ENCODE data around the gene TMCO2. TPM values are rescaled to one million over a fixed set of nuclear protein-coding genes. Genes with fewer than 3 reads are reported as not detected.
A peak's percentile ranks its signal among the peaks of the same experiment; 100 is the strongest.

TMCO2 gene
- total RNA-seq, 1 donor from 2014 or later: not detected

DNA sequence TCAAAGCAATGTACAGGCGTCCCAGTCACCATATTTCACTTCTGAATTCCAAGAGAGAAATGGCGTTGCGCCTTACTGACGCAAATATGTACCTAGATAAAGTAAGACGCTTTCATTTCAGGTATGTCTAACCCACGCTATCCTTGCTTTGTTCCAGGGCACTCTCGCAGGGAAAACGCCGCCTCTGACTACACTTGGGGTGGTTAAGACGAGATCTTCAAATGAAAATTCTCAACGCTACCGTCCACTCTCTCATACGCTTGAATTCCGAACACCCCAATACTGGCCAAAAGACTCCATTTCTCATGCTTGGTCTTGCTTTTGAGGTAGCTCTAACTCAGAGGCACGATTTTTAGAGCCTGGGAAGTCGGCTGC, 9.6 kb downstream of the TMCO2 start:
- peaks cover 6% of the 10 kb centered on the region for H3K4me1 Mint-ChIP-seq (ENCODE audit: low read depth)
- no peak for DNase-seq (ENCODE audit: low spot score, unreplicated experiment)
- H3K36me3 Mint-ChIP-seq (ENCODE audit: insufficient read depth): peaks cover 8% of the 10 kb centered on the region
- H3K27me3 Mint-ChIP-seq: no peaks in the 10 kb centered on the region
- TF ChIP-seq CTCF (IDR thresholded peaks at IDR 0.05; ENCODE audit: unreplicated experiment): no peak
- peak overlapping the region; percentile 99 for H3K27ac Mint-ChIP-seq
- H3K9me3 Mint-ChIP-seq (ENCODE audit: low read depth): no peaks in the 10 kb centered on the region
- peak overlapping the region; percentile 89 for H3K4me3 Mint-ChIP-seq (ENCODE audit: low read depth)

GRCh38 chr1:40257688-40258444, 10.1 kb downstream of the TMCO2 start, which contains the start of gene ZMPSTE24:
ZMPSTE24 (plus strand) TSS chr1:40258236; CDS start chr1:40258272, 36 bp downstream.
- Mint-ChIP-seq H3K4me3 (ENCODE audit: low read depth) (peak within 1 kb of the TSS; percentile 89), H3K36me3 (ENCODE audit: insufficient read depth) (peaks cover 11% of the 10 kb centered on the region), H3K9me3 (ENCODE audit: low read depth) (no peaks in the 10 kb centered on the region), H3K27me3 (no peaks in the 10 kb centered on the region), H3K4me1 (ENCODE audit: low read depth) (peaks cover 6% of the 10 kb centered on the region), H3K27ac (peak within 1 kb of the TSS; percentile 99)
- DNase-seq (ENCODE audit: low spot score, unreplicated experiment): peak; percentile 91
- TF ChIP-seq CTCF (IDR thresholded peaks at IDR 0.05; ENCODE audit: unreplicated experiment): no peak

DNA sequence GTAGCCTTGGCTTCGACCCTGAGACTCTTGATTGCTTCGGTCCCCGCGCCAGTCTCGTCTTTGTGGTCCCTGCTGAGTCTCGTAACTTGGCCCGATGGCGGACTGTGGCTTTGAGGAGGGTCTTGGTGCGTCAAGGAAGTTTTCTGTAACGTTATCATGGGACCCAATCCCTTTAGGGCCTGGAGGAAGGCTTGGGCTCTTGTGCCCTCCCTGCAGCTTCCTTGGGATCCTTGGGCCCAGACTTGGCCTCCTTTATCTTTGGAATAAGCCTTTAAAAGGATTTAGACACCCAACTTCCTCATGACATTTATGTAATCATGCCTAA, 10.7 kb downstream of the TMCO2 start:
- Mint-ChIP-seq H3K4me1 (ENCODE audit: low read depth) (peaks cover 6% of the 10 kb centered on the region), H3K4me3 (ENCODE audit: low read depth) (peak overlapping the region; percentile 89), H3K9me3 (ENCODE audit: low read depth) (no peaks in the 10 kb centered on the region), H3K36me3 (ENCODE audit: insufficient read depth) (peaks cover 13% of the 10 kb centered on the region), H3K27me3 (no peaks in the 10 kb centered on the region), H3K27ac (peak overlapping the region; percentile 99)
- DNase-seq (ENCODE audit: low spot score, unreplicated experiment): no peak
- no peak for TF ChIP-seq CTCF (IDR thresholded peaks at IDR 0.05; ENCODE audit: unreplicated experiment)

GRCh38 chr1:40264354-40264781, 16.6 kb downstream of the TMCO2 start:
- H3K36me3 Mint-ChIP-seq (ENCODE audit: insufficient read depth): peaks cover 12% of the 10 kb centered on the region
- DNase-seq (ENCODE audit: low spot score, unreplicated experiment): no peak
- TF ChIP-seq CTCF (IDR thresholded peaks at IDR 0.05; ENCODE audit: unreplicated experiment): no peak
- no peaks in the 10 kb centered on the region for H3K27me3 Mint-ChIP-seq
- H3K4me1 Mint-ChIP-seq (ENCODE audit: low read depth): peaks cover 3% of the 10 kb centered on the region
- no peak overlapping the region for H3K4me3 Mint-ChIP-seq (ENCODE audit: low read depth)
- no peaks in the 10 kb centered on the region for H3K9me3 Mint-ChIP-seq (ENCODE audit: low read depth)
- no peak overlapping the region for H3K27ac Mint-ChIP-seq

DNA sequence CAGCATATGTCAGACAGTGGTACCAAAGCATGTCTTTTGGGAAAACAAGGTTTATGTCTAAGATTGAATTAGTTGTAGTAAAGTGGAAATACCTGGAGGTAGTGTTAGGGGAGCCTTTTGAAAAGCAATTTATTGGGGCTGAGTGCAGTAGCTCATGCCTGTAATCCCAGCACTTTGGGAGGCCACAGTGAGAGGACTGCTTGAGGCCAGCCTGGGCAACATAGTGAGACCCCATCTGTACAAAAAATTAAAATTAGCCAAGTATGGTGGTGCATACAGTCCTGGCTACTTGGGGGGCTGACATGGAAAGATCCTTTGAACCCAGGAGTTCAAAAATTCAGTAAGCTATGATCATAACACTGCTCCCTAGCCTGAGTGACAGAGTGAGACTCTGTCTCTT, 17.6 kb downstream of the TMCO2 start:
- TF ChIP-seq CTCF (IDR thresholded peaks at IDR 0.05; ENCODE audit: unreplicated experiment): no peak
- Mint-ChIP-seq H3K27ac (no peak overlapping the region), H3K4me3 (ENCODE audit: low read depth) (no peak overlapping the region), H3K9me3 (ENCODE audit: low read depth) (no peaks in the 10 kb centered on the region), H3K27me3 (no peaks in the 10 kb centered on the region), H3K4me1 (ENCODE audit: low read depth) (peaks cover 3% of the 10 kb centered on the region), H3K36me3 (ENCODE audit: insufficient read depth) (peaks cover 16% of the 10 kb centered on the region)
- no peak for DNase-seq (ENCODE audit: low spot score, unreplicated experiment)

Measured in progenitor cell of endocrine pancreas (in vitro differentiated cells).